ENCODE data around the gene RHBDD3. TPM values are rescaled to one million over a fixed set of nuclear protein-coding genes. Genes with fewer than 3 reads are reported as not detected.

Gene RHBDD3
- total and polyA plus RNA-seq, 2 experiments from 2014 or later, result 55.0 to 115 TPM

- peaks cover 6% of the 10 kb centered on the region for H3K9me3 Mint-ChIP-seq
- no peak overlapping the region for H3K27ac ChIP-seq (ENCODE audit: low read depth)
- H3K4me1 Mint-ChIP-seq, result no peaks in the 10 kb centered on the region; the same call in 2 of the 3 replicates
- H4K20me1 ChIP-seq (replicated peaks; ENCODE audit: insufficient read depth), result 0 out of 2 replicates have a peak, but pooled peaks cover 3% of the 10 kb centered on the region
- no peaks in the 10 kb centered on the region for H3F3A ChIP-seq (replicated peaks; ENCODE audit: low read depth)
- no peak overlapping the region for H2AFZ ChIP-seq
- no peak overlapping the region for H3K27ac Mint-ChIP-seq
- H3K4me3 Mint-ChIP-seq, result no peak overlapping the region
- 0 out of 2 replicates have a peak, but pooled peaks cover 3% of the 10 kb centered on the region for H3K27me3 ChIP-seq (ENCODE audit: insufficient read depth)
- TF ChIP-seq, protein P1, sequence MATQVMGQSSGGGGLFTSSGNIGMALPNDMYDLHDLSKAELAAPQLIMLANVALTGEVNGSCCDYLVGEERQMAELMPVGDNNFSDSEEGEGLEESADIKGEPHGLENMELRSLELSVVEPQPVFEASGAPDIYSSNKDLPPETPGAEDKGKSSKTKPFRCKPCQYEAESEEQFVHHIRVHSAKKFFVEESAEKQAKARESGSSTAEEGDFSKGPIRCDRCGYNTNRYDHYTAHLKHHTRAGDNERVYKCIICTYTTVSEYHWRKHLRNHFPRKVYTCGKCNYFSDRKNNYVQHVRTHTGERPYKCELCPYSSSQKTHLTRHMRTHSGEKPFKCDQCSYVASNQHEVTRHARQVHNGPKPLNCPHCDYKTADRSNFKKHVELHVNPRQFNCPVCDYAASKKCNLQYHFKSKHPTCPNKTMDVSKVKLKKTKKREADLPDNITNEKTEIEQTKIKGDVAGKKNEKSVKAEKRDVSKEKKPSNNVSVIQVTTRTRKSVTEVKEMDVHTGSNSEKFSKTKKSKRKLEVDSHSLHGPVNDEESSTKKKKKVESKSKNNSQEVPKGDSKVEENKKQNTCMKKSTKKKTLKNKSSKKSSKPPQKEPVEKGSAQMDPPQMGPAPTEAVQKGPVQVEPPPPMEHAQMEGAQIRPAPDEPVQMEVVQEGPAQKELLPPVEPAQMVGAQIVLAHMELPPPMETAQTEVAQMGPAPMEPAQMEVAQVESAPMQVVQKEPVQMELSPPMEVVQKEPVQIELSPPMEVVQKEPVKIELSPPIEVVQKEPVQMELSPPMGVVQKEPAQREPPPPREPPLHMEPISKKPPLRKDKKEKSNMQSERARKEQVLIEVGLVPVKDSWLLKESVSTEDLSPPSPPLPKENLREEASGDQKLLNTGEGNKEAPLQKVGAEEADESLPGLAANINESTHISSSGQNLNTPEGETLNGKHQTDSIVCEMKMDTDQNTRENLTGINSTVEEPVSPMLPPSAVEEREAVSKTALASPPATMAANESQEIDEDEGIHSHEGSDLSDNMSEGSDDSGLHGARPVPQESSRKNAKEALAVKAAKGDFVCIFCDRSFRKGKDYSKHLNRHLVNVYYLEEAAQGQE (IDR thresholded peaks at IDR 0.05; ENCODE audit: unreplicated experiment), result no peak
- no peak for TF ChIP-seq ETS1 (IDR thresholded peaks at IDR 0.05)
- H3K36me3 ChIP-seq (ENCODE audit: insufficient read depth), result 0 out of 2 replicates have a peak, but pooled peaks cover 3% of the 10 kb centered on the region
- H3K4me1 ChIP-seq (ENCODE audit: insufficient read depth), result no peaks in the 10 kb centered on the region
- DNase-seq (ENCODE audit: low spot score), result no peak
- no peak overlapping the region for H3K4me3 ChIP-seq
- H3K27me3 Mint-ChIP-seq (ENCODE audit: insufficient read depth, low read depth, poor library complexity), result peaks cover 1% of the 10 kb centered on the region
- no peaks in the 10 kb centered on the region for H3K79me2 ChIP-seq (replicated peaks; ENCODE audit: insufficient read depth)
- no peak overlapping the region for H3K4me2 ChIP-seq
- H3K36me3 Mint-ChIP-seq (ENCODE audit: low read depth), result peaks cover 3% of the 10 kb centered on the region; the same call in 1 of the 3 replicates
- H3K9me2 ChIP-seq (ENCODE audit: insufficient read depth), result no peaks in the 10 kb centered on the region
- no peak for ATAC-seq
Observed at GRCh38 chr22:29230972-29231875, 36.6 kb downstream of the RHBDD3 start.

GRCh38 chr22:29226351-29226981, 41.3 kb downstream of the RHBDD3 start:
- Histone ChIP-seq H3K9me2 (ENCODE audit: insufficient read depth) (no peaks in the 10 kb centered on the region), H3K4me1 (ENCODE audit: insufficient read depth) (no peaks in the 10 kb centered on the region), H3K27ac (ENCODE audit: low read depth) (no peak overlapping the region), H3K4me3 (no peak overlapping the region), H3K4me2 (no peak overlapping the region), H3K36me3 (ENCODE audit: insufficient read depth) (no peaks in the 10 kb centered on the region), H3K27me3 (ENCODE audit: insufficient read depth) (0 out of 2 replicates have a peak, but pooled peaks cover 3% of the 10 kb centered on the region), H3F3A (replicated peaks; ENCODE audit: low read depth) (no peaks in the 10 kb centered on the region), H4K20me1 (replicated peaks; ENCODE audit: insufficient read depth) (peaks cover 3% of the 10 kb centered on the region; the same call in 1 of the 2 replicates), H3K79me2 (replicated peaks; ENCODE audit: insufficient read depth) (no peaks in the 10 kb centered on the region), H2AFZ (no peak overlapping the region)
- Mint-ChIP-seq H3K36me3 (ENCODE audit: low read depth) (no peaks in the 10 kb centered on the region), H3K4me1 (no peaks in the 10 kb centered on the region), H3K9me3 (no peaks in the 10 kb centered on the region), H3K4me3 (no peak overlapping the region), H3K27ac (no peak overlapping the region), H3K27me3 (ENCODE audit: insufficient read depth, low read depth, poor library complexity) (no peaks in the 10 kb centered on the region)
- ATAC-seq (no peak), DNase-seq (ENCODE audit: low spot score) (no peak)
- no peak for TF ChIP-seq EZH2 (IDR thresholded peaks at IDR 0.05; ENCODE audit: low read depth, unreplicated experiment)
- no peak for TF ChIP-seq STAT1 (IDR thresholded peaks at IDR 0.05; ENCODE audit: unreplicated experiment)
- TF ChIP-seq EZH2phosphoT487 (IDR thresholded peaks at IDR 0.05; ENCODE audit: unreplicated experiment), result no peak
- TF ChIP-seq ZNF114 (CRISPR knock-in tag; IDR thresholded peaks at IDR 0.05), result no peak
- TF ChIP-seq POLR2AphosphoS5 (IDR thresholded peaks at IDR 0.05; ENCODE audit: low read depth), result no peak
- TF ChIP-seq ETS1 (IDR thresholded peaks at IDR 0.05), result no peak
- TF ChIP-seq, protein P1 (IDR thresholded peaks at IDR 0.05; ENCODE audit: unreplicated experiment), result no peak
- no peak for TF ChIP-seq NANOG (IDR thresholded peaks at IDR 0.05; ENCODE audit: borderline replicate concordance)
- no peak for TF ChIP-seq JUNB (IDR thresholded peaks at IDR 0.05; ENCODE audit: unreplicated experiment)
- TF ChIP-seq CREB1 (CRISPR knock-in tag; IDR thresholded peaks at IDR 0.05; ENCODE audit: low read depth), result no peak
- no peak for TF ChIP-seq ZNF331 (CRISPR knock-in tag; IDR thresholded peaks at IDR 0.05; ENCODE audit: low read depth)
